Pancreas (tissue), 10 donors: Measurements from ENCODE around the gene KCNMA1. TPM values are rescaled to one million over a fixed set of nuclear protein-coding genes. Genes with fewer than 3 reads are reported as not detected.
A peak's percentile ranks its signal among the peaks of the same experiment; 100 is the strongest.

ENCODE experiments used
- ATAC-seq, 4 donors: fragments of 200-7000 bp; cut with Tn5 transposase; one replicate each; pipeline versions ENCODE4 v1.8.0 to v1.9.1; 2020; ENCODE audit warnings: mild to moderate bottlenecking in 4 of 4, moderate library complexity in 4 of 4
- DNase-seq, 6 donors: peaks; one replicate each; pipeline ENCODE4 v3.0.0-alpha.2; 2020
- FAIRE-seq: peaks from 2 replicates; lab custom pipeline; 2012; peaks lifted over from hg19 to GRCh38; lab: Jason Lieb, UNC
- H3K27ac ChIP-seq, 4 donors: fragments of 200-600 bp; sonication (generic); 1 replicate in 3 of 4; 2 replicates in 1 of 4; pipeline versions ENCODE4 v1.5.0 to v1.8.0; 2020
- H3K27me3 ChIP-seq, 4 donors: fragments of 200-600 bp; one replicate each; pipeline ENCODE4 v1.8.0; 2021
- H3K36me3 ChIP-seq, 3 donors: fragments of 200-600 bp; sonication (generic) in 1 of 3; one replicate each; pipeline versions ENCODE4 v1.5.0 to v1.8.0; 2020 to 2021
- H3K4me1 ChIP-seq, 3 donors: fragments of 200-600 bp; one replicate each; pipeline ENCODE4 v1.8.0; 2021
- H3K4me3 ChIP-seq, 4 donors: fragments of 200-600 bp; sonication (generic) in 2 of 4; one replicate each; pipeline versions ENCODE4 v1.5.0 to v1.8.0; 2020 to 2021
- H3K9me3 ChIP-seq, 4 donors: fragments of 200-600 bp; one replicate each; pipeline ENCODE4 v1.8.0; 2021
- WGBS, 2 donors: extraction: QIAGEN DNeasy Blood & Tissue Kit; methylation state at CpG; one replicate each; pipeline ENCODE4 v1.1.7; 2013; 5-methylcytosine and 5-hydroxymethylcytosine counted together
- intact Hi-C, 3 donors: fragments of 100-400 bp; cut with DNase I; formaldehyde crosslinking; loops; one replicate each; pipeline versions ENCODE4 v1.11.1 to v1.14.2; 2022
- polyA plus RNA-seq, 2 donors: library from polyadenylated mRNA; stranded (reverse); fragments of 200-250 nt; gene quantifications; one replicate each; pipeline ENCODE4 v1.2.3, GENCODE V29; 2013
- total RNA-seq, 6 donors: library from RNA; stranded (reverse); fragmentation: NEBNext Ultra II Directional in 4 of 6; extraction: Animal tissue kit (Norgen Biotek cat#: 25700) in 4 of 6; gene quantifications; one replicate each; pipeline versions ENCODE4 v1.2.1 to v1.2.4, GENCODE V29; 2021 to 2023
- TF ChIP-seq, protein P1 (sequence below), 4 donors: fragments of 200-600 bp; sonication (generic) in 3 of 4; IDR thresholded peaks; one replicate each; pipeline versions ENCODE4 v1.5.0 to v1.8.0; 2021; ENCODE audit warnings: antibody characterized with exemption in 4 of 4
- donor health status: healthy with polysubstance abuse.
- donor health status: DM: no; HTN: no; CAD: no; lungs with moderate emphysema.
- donor health status: DM: no; HTN: no; CAD: no.
- donor health status: control.
- donor health status: control.
- donor health status: Bipolar disorder and iron deficiency.
- donor health status: DM: yes; HTN: yes; CAD: no.
- donor health status: DM: no; HTN: no; CAD: no.
- donor health status: DM: no; HTN: no; CAD: no.
- donor health status: DM: yes; HTN: yes; CAD: no.

KCNMA1 gene
- total and polyA plus RNA-seq, 8 donors: 3.5 to 19.4 (median 9.3) TPM

DNA sequence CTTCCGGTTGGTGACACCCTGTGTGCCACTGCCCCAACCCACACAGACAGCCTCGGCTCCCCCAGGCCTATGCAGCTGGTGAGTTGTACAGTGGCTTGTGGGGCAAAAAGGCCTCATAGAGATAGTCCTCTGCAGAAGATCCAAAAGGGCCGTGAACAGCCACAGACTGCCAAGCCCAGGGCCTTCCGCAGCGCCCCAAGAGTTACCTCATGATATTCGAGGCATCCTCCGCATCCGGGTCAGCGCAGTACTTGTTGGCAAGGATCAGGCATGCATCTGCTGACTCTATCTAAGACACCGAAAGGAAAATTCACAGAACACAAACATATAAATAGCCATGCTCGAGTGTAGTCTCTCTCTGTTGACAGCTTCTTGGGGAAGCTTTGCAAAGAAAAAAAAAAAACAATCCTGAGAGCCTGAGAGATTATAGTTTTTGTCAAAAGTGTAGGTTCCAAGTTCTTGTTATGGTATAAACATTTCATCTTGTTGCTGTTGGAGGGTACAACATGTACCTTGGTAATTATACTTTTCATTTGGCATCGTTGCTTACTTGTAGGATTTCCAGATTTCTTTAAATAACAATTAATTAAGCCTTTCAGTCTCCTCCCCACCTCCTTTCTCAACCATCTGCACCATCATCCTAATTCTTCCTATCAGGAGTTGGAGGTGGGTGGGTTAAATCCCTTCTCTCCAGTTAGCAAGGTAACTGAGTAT is 553.0 kb downstream of the KCNMA1 start:
- H3K4me3 ChIP-seq: no peak overlapping the region
- no peak for DNase-seq
- ATAC-seq: no peak
- TF ChIP-seq, protein P1, sequence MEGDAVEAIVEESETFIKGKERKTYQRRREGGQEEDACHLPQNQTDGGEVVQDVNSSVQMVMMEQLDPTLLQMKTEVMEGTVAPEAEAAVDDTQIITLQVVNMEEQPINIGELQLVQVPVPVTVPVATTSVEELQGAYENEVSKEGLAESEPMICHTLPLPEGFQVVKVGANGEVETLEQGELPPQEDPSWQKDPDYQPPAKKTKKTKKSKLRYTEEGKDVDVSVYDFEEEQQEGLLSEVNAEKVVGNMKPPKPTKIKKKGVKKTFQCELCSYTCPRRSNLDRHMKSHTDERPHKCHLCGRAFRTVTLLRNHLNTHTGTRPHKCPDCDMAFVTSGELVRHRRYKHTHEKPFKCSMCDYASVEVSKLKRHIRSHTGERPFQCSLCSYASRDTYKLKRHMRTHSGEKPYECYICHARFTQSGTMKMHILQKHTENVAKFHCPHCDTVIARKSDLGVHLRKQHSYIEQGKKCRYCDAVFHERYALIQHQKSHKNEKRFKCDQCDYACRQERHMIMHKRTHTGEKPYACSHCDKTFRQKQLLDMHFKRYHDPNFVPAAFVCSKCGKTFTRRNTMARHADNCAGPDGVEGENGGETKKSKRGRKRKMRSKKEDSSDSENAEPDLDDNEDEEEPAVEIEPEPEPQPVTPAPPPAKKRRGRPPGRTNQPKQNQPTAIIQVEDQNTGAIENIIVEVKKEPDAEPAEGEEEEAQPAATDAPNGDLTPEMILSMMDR (IDR thresholded peaks at IDR 0.05): no peak
- 84 to 90% methylated on average over 12 of the region's 12 CpGs for WGBS, 2 donors
- no peak for FAIRE-seq
- H3K9me3 ChIP-seq: no peaks in the 10 kb centered on the region
- no peaks in the 10 kb centered on the region for H3K4me1 ChIP-seq
- no peak overlapping the region for H3K27ac ChIP-seq
- intact Hi-C loops: no loop called here
- no peaks in the 10 kb centered on the region for H3K27me3 ChIP-seq
- no peaks in the 10 kb centered on the region for H3K36me3 ChIP-seq

DNA sequence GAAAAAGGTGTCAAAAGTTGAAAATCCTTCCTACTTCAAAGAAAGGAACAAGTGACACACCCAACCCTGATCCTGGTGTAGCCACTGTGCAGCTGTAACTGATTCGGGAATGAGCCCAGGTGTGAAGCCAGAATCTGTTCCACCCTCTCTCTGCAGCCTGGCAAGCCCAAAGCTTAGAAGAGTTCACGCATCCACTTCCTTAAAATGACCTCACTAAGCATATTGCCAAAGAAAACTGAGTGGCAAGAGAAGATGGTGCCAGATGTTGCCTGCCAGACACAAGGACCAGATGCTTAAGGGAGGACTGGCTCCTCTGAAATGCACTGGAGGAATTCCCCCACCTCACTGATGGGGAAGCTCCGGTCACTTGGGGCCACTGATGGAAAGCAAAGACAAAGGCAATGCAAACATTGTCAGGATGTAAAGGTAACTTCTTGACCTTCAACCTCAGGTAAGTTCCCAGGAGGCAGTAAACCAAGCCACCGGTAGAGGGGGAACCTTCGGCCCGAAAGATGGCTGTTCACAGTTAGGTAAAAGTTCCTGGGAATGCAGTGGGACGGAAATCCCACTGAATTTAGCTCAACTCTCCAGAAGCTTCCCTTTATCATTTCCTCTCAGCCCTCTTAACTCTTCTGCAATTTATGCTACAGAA is 554.9 kb downstream of the KCNMA1 start:
- Histone ChIP-seq H3K4me3 (no peak overlapping the region), H3K27me3 (no peaks in the 10 kb centered on the region), H3K27ac (no peak overlapping the region), H3K36me3 (no peaks in the 10 kb centered on the region), H3K4me1 (no peaks in the 10 kb centered on the region), H3K9me3 (no peaks in the 10 kb centered on the region)
- intact Hi-C loops: no loop called here
- ATAC-seq (no peak), DNase-seq (no peak), FAIRE-seq (no peak)
- TF ChIP-seq, protein P1 (IDR thresholded peaks at IDR 0.05): no peak
- WGBS, 2 donors: 61 to 71% methylated on average over 7 of the region's 7 CpGs

DNA sequence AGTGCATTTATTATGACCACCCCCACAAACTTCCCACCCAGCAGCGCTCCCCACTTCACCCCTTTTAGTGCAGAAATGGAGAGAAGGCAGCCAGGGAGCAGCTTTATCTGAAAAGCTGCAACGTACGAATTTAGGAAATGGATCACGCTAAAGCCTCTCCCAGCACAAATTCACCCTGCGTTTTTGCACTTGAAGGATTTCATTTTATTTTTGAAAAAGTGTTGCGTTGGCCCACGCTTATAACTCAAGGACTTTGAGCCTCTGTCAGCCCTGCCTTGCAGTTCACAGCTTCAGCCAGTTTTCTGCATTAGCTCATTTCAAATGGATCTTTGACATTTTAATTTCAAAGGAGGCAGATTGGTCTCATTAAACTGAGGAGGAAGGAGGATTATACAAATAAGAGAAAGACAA is 556.1 kb downstream of the KCNMA1 start:
- Histone ChIP-seq H3K36me3 (no peaks in the 10 kb centered on the region), H3K4me3 (no peak overlapping the region), H3K27me3 (no peaks in the 10 kb centered on the region), H3K9me3 (no peaks in the 10 kb centered on the region), H3K4me1 (no peaks in the 10 kb centered on the region), H3K27ac (no peak overlapping the region)
- FAIRE-seq (no peak), DNase-seq (no peak), ATAC-seq (no peak)
- TF ChIP-seq, protein P1 (IDR thresholded peaks at IDR 0.05): no peak
- intact Hi-C loops: no loop called here
- WGBS, 2 donors: 82 to 87% methylated on average over 7 of the region's 7 CpGs

DNA sequence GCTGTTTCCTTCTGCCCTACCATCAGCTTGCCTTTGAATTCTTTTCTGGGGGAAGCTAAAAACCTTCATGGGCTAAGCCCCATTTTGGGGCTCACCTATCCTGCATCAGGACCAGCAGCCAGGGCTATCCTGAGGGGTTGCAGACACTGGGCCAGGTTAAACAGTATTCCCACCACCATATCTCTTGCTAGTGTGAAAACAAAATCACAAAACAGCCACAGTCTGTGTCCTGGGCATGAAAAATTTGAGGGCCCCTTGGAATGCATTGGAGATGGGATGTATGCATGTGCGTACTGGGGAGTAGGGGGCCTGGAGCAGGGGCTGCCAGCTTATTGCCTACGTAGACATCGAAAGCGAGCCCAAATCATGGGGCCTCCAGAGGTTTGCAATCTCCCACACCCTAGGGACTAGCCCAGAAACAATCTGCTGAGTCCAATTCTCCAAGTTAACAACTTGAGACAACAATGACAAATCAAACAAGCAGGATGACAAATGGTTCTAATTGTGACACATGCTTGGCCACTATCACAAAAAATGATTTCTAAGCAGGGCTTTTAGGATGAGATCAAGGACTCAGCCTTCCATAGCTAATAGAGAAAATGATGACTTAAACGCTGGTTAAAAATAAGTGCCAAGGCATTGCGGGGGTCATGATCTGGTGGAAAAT is 557.1 kb downstream of the KCNMA1 start:
- intact Hi-C loops: no loop called here
- Histone ChIP-seq H3K27me3 (no peaks in the 10 kb centered on the region), H3K4me1 (no peaks in the 10 kb centered on the region), H3K4me3 (no peak overlapping the region), H3K36me3 (no peaks in the 10 kb centered on the region), H3K27ac (no peak overlapping the region), H3K9me3 (no peaks in the 10 kb centered on the region)
- peak in 2 of 4 donors; percentile 32 to 35 for ATAC-seq
- TF ChIP-seq, protein P1 (IDR thresholded peaks at IDR 0.05): no peak
- WGBS, 2 donors: 80 to 88% methylated on average over 6 of the region's 6 CpGs
- no peak for DNase-seq
- FAIRE-seq: no peak
